Measurements from ENCODE around the gene LAMA2.

LAMA2 gene

GRCh38 chr6:129544892-129545612 lies 662.1 kb downstream of the LAMA2 start:
- no peak overlapping the region for H3K4me3 ChIP-seq (ENCODE audit: low read depth, low read length)

- no peak overlapping the region for H3K4me3 ChIP-seq (ENCODE audit: low read depth, low read length)
These were observed 663.8 kb downstream of the LAMA2 start for GRCh38 chr6:129546702-129547101.

GRCh38 chr6:129551486-129551885 lies 668.5 kb downstream of the LAMA2 start:
- H3K4me3 ChIP-seq (ENCODE audit: low read depth, low read length), result no peak overlapping the region

- no peak overlapping the region for H3K4me3 ChIP-seq (ENCODE audit: low read depth, low read length)
These were observed 669.5 kb downstream of the LAMA2 start for GRCh38 chr6:129552413-129552812.

GRCh38 chr6:129555206-129555832 lies 672.4 kb downstream of the LAMA2 start:
- no peak overlapping the region for H3K4me3 ChIP-seq (ENCODE audit: low read depth, low read length)

- no peak overlapping the region for H3K4me3 ChIP-seq (ENCODE audit: low read depth, low read length)
These were observed 675.3 kb downstream of the LAMA2 start for GRCh38 chr6:129558248-129558647.

- H3K4me3 ChIP-seq (ENCODE audit: low read depth, low read length), result no peak overlapping the region
These were observed 682.4 kb downstream of the LAMA2 start for GRCh38 chr6:129565366-129565765.

- H3K4me3 ChIP-seq (ENCODE audit: low read depth, low read length), result no peak overlapping the region
These were observed 682.9 kb downstream of the LAMA2 start for GRCh38 chr6:129565811-129566210.
